ENCODE measurements around the gene SPECC1. TPM values are rescaled to one million over a fixed set of nuclear protein-coding genes. Genes with fewer than 3 reads are reported as not detected.

Gene SPECC1
- total and polyA plus RNA-seq, 2 of the 13 experiments (the other 11 are each of a cell fraction or from before 2014, with no cell fraction given) = 2.3 to 6.9 TPM

DNA sequence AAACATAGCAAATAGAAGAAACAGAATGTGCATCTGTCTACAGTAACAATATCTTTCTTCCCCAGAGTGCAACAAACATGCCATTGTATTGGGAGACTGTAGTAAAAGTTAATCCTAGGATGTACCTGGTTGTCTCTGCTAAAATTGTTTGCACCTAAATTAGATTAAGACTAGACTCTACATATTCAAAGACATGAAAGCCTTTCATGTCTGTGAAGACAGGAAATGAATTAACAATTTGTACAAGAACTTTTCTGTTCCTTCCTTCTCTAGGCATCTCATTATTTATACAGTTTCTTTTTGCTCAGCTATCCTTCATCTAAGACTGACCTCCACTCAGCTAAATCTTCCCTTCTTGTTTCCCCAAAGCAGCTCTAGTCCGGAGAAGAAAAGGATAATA lies 237.5 kb downstream of the SPECC1 start:
- Histone ChIP-seq H3K4me2 (ENCODE audit: low read depth, low read length) (no peak overlapping the region), H3K9ac (ENCODE audit: insufficient read depth, low read depth, low read length) (no peak overlapping the region), H3K27me3 (ENCODE audit: control insufficient read depth in 1 of 2, insufficient read depth in 2 of 2, low read length in 2 of 2) (no peaks in the 10 kb centered on the region), H2AFZ (ENCODE audit: low read length) (no peak overlapping the region), H3K4me1 (ENCODE audit: insufficient read depth, low read length) (no peaks in the 10 kb centered on the region), H3K9me3 (ENCODE audit: low read length) (no peaks in the 10 kb centered on the region), H3K27ac (ENCODE audit: extremely low read length, insufficient read depth, low read length) (no peak overlapping the region), H4K20me1 (ENCODE audit: insufficient read depth, low read length) (no peaks in the 10 kb centered on the region), H3K79me2 (ENCODE audit: insufficient read depth, low read length) (no peaks in the 10 kb centered on the region), H3K36me3 (replicated peaks in 1 of 2; ENCODE audit: control insufficient read depth in 1 of 2, insufficient read depth in 2 of 2, low read length in 2 of 2) (no peaks in the 10 kb centered on the region), H3K4me3 (replicated peaks in 1 of 3; ENCODE audit: insufficient read depth in 1 of 3, low read depth in 2 of 3, low read length in 3 of 3) (no peak overlapping the region)
- no peak for ATAC-seq
- 55% methylated on average over 1 of the region's 1 CpG for WGBS (ENCODE audit: low lambda C conversion rate)
- TF ChIP-seq ZNF839 (CRISPR knock-in tag; IDR thresholded peaks at IDR 0.05; ENCODE audit: borderline replicate concordance) (no peak), ZNF788 (CRISPR knock-in tag; IDR thresholded peaks at IDR 0.05; ENCODE audit: borderline replicate concordance) (no peak), RAD21 (CRISPR knock-in tag; IDR thresholded peaks at IDR 0.05) (no peak), GATA4 (IDR thresholded peaks at IDR 0.05; ENCODE audit: borderline replicate concordance, low read depth) (no peak), NFIC (IDR thresholded peaks at IDR 0.05; ENCODE audit: low read length) (no peak), ZNF652 (CRISPR knock-in tag; IDR thresholded peaks at IDR 0.05; ENCODE audit: borderline replicate concordance, low read depth) (no peak), SNRNP70 (IDR thresholded peaks at IDR 0.05; ENCODE audit: low read depth, low read length) (no peak)
- TF ChIP-seq, protein P1, sequence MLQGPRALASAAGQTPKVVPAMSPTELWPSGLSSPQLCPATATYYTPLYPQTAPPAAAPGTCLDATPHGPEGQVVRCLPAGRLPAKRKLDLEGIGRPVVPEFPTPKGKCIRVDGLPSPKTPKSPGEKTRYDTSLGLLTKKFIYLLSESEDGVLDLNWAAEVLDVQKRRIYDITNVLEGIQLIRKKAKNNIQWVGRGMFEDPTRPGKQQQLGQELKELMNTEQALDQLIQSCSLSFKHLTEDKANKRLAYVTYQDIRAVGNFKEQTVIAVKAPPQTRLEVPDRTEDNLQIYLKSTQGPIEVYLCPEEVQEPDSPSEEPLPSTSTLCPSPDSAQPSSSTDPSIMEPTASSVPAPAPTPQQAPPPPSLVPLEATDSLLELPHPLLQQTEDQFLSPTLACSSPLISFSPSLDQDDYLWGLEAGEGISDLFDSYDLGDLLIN (CRISPR knock-in tag; IDR thresholded peaks at IDR 0.05; ENCODE audit: borderline replicate concordance) = no peak
- TF ChIP-seq, protein P2, sequence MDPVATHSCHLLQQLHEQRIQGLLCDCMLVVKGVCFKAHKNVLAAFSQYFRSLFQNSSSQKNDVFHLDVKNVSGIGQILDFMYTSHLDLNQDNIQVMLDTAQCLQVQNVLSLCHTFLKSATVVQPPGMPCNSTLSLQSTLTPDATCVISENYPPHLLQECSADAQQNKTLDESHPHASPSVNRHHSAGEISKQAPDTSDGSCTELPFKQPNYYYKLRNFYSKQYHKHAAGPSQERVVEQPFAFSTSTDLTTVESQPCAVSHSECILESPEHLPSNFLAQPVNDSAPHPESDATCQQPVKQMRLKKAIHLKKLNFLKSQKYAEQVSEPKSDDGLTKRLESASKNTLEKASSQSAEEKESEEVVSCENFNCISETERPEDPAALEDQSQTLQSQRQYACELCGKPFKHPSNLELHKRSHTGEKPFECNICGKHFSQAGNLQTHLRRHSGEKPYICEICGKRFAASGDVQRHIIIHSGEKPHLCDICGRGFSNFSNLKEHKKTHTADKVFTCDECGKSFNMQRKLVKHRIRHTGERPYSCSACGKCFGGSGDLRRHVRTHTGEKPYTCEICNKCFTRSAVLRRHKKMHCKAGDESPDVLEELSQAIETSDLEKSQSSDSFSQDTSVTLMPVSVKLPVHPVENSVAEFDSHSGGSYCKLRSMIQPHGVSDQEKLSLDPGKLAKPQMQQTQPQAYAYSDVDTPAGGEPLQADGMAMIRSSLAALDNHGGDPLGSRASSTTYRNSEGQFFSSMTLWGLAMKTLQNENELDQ (CRISPR knock-in tag; IDR thresholded peaks at IDR 0.05; ENCODE audit: borderline replicate concordance) = no peak
- POLR2A ChIA-PET = no interaction called here
- FAIRE-seq = no peak
- DNase-seq (ENCODE audit: low spot score) = no peak
- intact Hi-C loops (cut with micrococcal nuclease; ENCODE audit: unreplicated experiment) = no loop called here
- BruUV-seq (replicated peaks) = no TSS peak
- in situ Hi-C loops (cut with HindIII; ENCODE audit: extremely low pct_ligation_motif_present, low pct_unique_long_range_greater_than_20kb) = no loop called here
- CTCF ChIA-PET (ENCODE audit: low intra/inter-chr PET ratio, low total read pairs) = no interaction called here
